Measurements from ENCODE around the gene LIMA1.
"Not testable (repeated sequence)": the region's sequence is repeated elsewhere in the genome, so short reads cannot be mapped to it uniquely, and the experiment has no call there.

The LIMA1 gene

GRCh38 chr12:50154947-50155346, 128.4 kb downstream of the LIMA1 start:
- not testable (repeated sequence) for H3K9me3 ChIP-seq (ENCODE audit: control insufficient read depth, low read length); H3K27ac ChIP-seq (ENCODE audit: insufficient read depth, low read depth, low read length, poor library complexity, severe bottlenecking); H3K27me3 ChIP-seq (ENCODE audit: control insufficient read depth, insufficient read depth, low read length, poor library complexity, severe bottlenecking); H3K36me3 ChIP-seq (ENCODE audit: control insufficient read depth, insufficient read depth, low read length); H3K4me1 ChIP-seq (ENCODE audit: control insufficient read depth, insufficient read depth, low read length); H3K4me3 ChIP-seq (ENCODE audit: insufficient read depth, low read depth, low read length)
- WGBS, 2 experiments: 90 to 91% methylated on average over 3 of the region's 5 CpGs

DNA sequence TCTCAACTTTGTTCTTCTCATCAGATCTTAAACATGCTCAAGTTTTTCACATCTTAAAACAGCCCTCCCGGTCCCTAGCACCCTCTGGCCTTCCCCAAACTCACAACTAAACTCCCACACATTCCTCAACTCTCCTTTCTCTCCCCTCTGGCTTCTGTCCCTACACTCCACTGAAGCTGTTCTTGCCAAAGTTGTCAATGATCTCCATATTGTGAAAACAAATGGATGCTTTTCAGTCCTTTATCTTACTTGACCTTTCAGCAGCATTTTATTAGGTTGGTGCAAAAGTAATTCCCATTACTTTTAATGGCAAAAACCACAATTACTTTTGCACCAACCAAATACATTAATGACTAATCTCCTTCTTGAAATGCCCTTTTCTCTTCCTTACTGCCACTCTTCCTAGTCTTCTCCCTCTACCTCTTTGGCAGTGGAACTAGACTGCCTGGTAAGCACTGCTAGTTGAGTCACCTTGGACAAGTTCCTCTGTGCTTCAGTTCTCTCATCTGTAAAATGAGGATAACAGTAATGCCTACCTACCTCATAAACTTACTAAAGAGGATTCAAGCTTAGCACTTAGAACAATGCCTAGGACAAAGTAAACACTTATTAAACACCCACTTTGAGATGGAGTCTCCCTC, 132.2 kb downstream of the LIMA1 start:
- no peaks in the 10 kb centered on the region for H3K27me3 ChIP-seq (ENCODE audit: control insufficient read depth, insufficient read depth, low read length, poor library complexity, severe bottlenecking)
- no peaks in the 10 kb centered on the region for H3K4me1 ChIP-seq (ENCODE audit: control insufficient read depth, insufficient read depth, low read length)
- no peak overlapping the region for H3K27ac ChIP-seq (ENCODE audit: insufficient read depth, low read depth, low read length, poor library complexity, severe bottlenecking)
- no peaks in the 10 kb centered on the region for H3K36me3 ChIP-seq (ENCODE audit: control insufficient read depth, insufficient read depth, low read length)
- 74 to 78% methylated on average over 1 of the region's 1 CpG for WGBS, 2 experiments
- H3K9me3 ChIP-seq (ENCODE audit: control insufficient read depth, low read length): no peaks in the 10 kb centered on the region
- H3K4me3 ChIP-seq (ENCODE audit: insufficient read depth, low read depth, low read length): no peak overlapping the region

GRCh38 chr12:50149311-50149710, 134.0 kb downstream of the LIMA1 start:
- Histone ChIP-seq H3K4me1 (ENCODE audit: control insufficient read depth, insufficient read depth, low read length) (no peaks in the 10 kb centered on the region), H3K36me3 (ENCODE audit: control insufficient read depth, insufficient read depth, low read length) (no peaks in the 10 kb centered on the region), H3K27me3 (ENCODE audit: control insufficient read depth, insufficient read depth, low read length, poor library complexity, severe bottlenecking) (no peaks in the 10 kb centered on the region), H3K27ac (ENCODE audit: insufficient read depth, low read depth, low read length, poor library complexity, severe bottlenecking) (no peak overlapping the region), H3K4me3 (ENCODE audit: insufficient read depth, low read depth, low read length) (no peak overlapping the region), H3K9me3 (ENCODE audit: control insufficient read depth, low read length) (no peaks in the 10 kb centered on the region)
- WGBS, 2 experiments: 94 to 95% methylated on average over 3 of the region's 3 CpGs

DNA sequence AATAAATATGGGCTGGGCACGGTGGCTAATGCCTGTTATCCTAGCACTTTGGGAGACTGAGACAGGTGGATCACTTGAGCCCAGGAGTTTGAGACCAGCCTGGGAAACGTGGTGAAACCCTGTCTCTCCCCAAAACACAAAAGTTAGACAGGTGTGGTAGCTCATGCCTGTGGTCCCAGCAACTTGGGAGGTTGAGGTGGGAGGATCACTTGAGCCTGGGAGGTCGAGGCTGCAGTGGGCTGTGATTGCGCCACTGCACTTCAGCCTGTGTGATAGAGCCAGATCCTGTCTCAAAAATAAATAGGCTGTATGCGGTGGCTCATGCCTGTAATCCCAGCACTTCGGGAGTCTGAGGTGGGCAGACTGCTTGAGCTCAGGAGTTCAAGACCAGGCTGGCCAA, 135.3 kb downstream of the LIMA1 start:
- not testable (repeated sequence) for H3K36me3 ChIP-seq (ENCODE audit: control insufficient read depth, insufficient read depth, low read length); H3K4me3 ChIP-seq (ENCODE audit: insufficient read depth, low read depth, low read length); H3K27ac ChIP-seq (ENCODE audit: insufficient read depth, low read depth, low read length, poor library complexity, severe bottlenecking); H3K4me1 ChIP-seq (ENCODE audit: control insufficient read depth, insufficient read depth, low read length); H3K9me3 ChIP-seq (ENCODE audit: control insufficient read depth, low read length); H3K27me3 ChIP-seq (ENCODE audit: control insufficient read depth, insufficient read depth, low read length, poor library complexity, severe bottlenecking)
- 90 to 91% methylated on average over 6 of the region's 6 CpGs for WGBS, 2 experiments

DNA sequence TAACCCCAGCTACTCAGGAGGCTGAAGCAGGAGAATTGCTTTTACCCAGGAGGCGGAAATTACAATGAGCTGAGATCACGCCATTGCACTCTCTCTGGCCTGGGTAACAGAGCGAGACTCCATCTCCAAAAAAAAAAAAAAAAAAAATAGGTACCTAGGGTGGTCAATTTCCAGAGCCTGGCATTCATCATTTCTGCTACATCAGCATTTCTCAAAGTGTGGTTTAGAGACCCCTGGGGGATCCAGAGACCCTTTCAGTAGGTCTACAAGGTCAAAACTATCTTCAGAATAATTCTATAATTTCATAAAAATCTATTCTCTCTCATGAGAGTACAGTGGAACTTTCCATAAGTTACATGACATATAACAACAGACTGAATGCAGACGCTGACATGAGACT, 136.0 kb downstream of the LIMA1 start:
- WGBS, 2 experiments: 95 to 96% methylated on average over 4 of the region's 4 CpGs

GRCh38 chr12:50145439-50145838, 137.9 kb downstream of the LIMA1 start:
- H3K27me3 ChIP-seq (ENCODE audit: control insufficient read depth, insufficient read depth, low read length, poor library complexity, severe bottlenecking): no peaks in the 10 kb centered on the region
- H3K9me3 ChIP-seq (ENCODE audit: control insufficient read depth, low read length): no peaks in the 10 kb centered on the region
- no peak overlapping the region for H3K4me3 ChIP-seq (ENCODE audit: insufficient read depth, low read depth, low read length)
- WGBS, 2 experiments: 86 to 100% methylated on average over 1 of the region's 2 CpGs
- no peaks in the 10 kb centered on the region for H3K4me1 ChIP-seq (ENCODE audit: control insufficient read depth, insufficient read depth, low read length)
- H3K36me3 ChIP-seq (ENCODE audit: control insufficient read depth, insufficient read depth, low read length): peaks cover 16% of the 10 kb centered on the region
- H3K27ac ChIP-seq (ENCODE audit: insufficient read depth, low read depth, low read length, poor library complexity, severe bottlenecking): no peak overlapping the region

More for the DNA sequence above, 136.0 kb downstream of the LIMA1 start:
- no peaks in the 10 kb centered on the region for H3K27me3 ChIP-seq (ENCODE audit: control insufficient read depth, insufficient read depth, low read length, poor library complexity, severe bottlenecking)
- no peaks in the 10 kb centered on the region for H3K4me1 ChIP-seq (ENCODE audit: control insufficient read depth, insufficient read depth, low read length)
- no peak overlapping the region for H3K27ac ChIP-seq (ENCODE audit: insufficient read depth, low read depth, low read length, poor library complexity, severe bottlenecking)
- H3K9me3 ChIP-seq (ENCODE audit: control insufficient read depth, low read length): no peaks in the 10 kb centered on the region
- peaks cover 6% of the 10 kb centered on the region for H3K36me3 ChIP-seq (ENCODE audit: control insufficient read depth, insufficient read depth, low read length)
- no peak overlapping the region for H3K4me3 ChIP-seq (ENCODE audit: insufficient read depth, low read depth, low read length)

DNA sequence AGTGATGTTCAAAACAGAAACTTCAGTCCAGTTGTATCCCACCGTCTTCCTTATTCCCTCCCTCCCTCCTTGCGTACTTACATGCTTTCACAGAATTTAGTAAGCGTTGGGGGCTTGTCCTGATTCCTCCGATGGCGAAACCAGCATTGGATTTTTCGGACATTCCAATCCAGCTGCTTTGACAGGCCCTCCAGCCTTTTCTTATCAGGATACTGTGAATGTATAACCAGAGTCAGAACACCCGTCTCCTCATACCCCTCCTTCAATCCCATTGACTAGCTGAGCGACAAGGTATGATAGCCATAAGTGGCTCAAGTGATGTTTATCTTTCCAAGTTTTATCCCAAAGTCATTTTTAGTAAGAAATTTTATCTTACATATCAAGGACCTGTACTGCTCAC, 140.3 kb downstream of the LIMA1 start:
- Histone ChIP-seq H3K9me3 (ENCODE audit: control insufficient read depth, low read length) (no peaks in the 10 kb centered on the region), H3K27me3 (ENCODE audit: control insufficient read depth, insufficient read depth, low read length, poor library complexity, severe bottlenecking) (no peaks in the 10 kb centered on the region), H3K4me1 (ENCODE audit: control insufficient read depth, insufficient read depth, low read length) (no peaks in the 10 kb centered on the region), H3K4me3 (ENCODE audit: insufficient read depth, low read depth, low read length) (no peak overlapping the region), H3K36me3 (ENCODE audit: control insufficient read depth, insufficient read depth, low read length) (peaks cover 23% of the 10 kb centered on the region), H3K27ac (ENCODE audit: insufficient read depth, low read depth, low read length, poor library complexity, severe bottlenecking) (no peak overlapping the region)
- 89 to 96% methylated on average over 8 of the region's 8 CpGs for WGBS, 2 experiments

DNA sequence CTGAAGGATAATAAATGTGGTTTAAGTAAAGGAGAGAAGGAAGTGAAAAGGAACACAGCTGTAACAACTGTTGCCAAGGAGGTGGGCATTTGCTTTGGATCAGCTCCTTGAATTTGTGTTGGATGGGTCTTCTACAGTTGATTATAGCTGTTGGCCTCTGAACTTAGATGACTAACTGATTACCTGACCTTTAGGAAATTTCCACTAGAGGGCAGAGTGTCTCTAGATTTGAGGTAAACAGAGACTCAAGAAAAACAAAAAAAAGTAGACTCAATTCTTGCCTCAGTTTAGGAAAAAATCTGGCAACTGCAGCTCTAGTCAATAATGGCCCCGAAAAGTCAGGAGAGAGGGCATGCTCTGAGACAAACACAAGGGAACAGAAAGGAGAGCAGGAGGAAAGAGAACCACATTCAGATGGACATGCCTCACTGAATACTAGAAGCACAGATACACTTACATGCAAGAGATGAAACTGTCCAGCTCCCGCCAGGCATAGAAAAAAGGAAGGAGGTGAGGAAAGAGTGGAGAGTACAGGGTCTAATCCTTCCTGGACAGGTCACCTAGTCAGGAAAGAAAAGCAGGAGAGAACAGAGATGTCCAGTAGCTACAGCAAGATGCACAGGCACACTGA, 150.7 kb downstream of the LIMA1 start:
- Histone ChIP-seq H3K36me3 (ENCODE audit: control insufficient read depth, insufficient read depth, low read length) (peaks cover 45% of the 10 kb centered on the region), H3K27me3 (ENCODE audit: control insufficient read depth, insufficient read depth, low read length, poor library complexity, severe bottlenecking) (no peaks in the 10 kb centered on the region)

DNA sequence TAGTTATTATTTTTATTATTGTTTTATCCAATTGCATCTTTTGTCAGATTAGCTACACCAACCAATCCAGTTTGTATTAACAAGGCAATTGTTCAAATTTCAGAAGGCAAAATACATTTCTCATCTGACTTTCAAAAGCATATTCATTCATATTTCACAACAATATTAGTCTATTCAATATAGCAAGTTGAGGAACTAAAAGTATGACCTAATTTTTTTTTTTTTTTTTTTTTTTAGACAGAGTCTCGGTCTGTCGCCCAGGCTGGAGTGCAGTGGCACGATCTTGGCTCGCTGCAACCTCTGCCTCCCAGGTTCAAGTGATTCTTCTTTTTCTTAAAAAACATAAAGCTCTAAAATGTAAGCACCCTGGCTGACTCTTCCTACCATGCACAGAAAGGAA, 154.0 kb downstream of the LIMA1 start:
- 97% methylated on average over 4 of the region's 4 CpGs for WGBS, 2 experiments
- Histone ChIP-seq H3K36me3 (ENCODE audit: control insufficient read depth, insufficient read depth, low read length) (peaks cover 25% of the 10 kb centered on the region), H3K27me3 (ENCODE audit: control insufficient read depth, insufficient read depth, low read length, poor library complexity, severe bottlenecking) (no peaks in the 10 kb centered on the region), H3K4me1 (ENCODE audit: control insufficient read depth, insufficient read depth, low read length) (no peaks in the 10 kb centered on the region), H3K9me3 (ENCODE audit: control insufficient read depth, low read length) (no peaks in the 10 kb centered on the region), H3K4me3 (ENCODE audit: insufficient read depth, low read depth, low read length) (no peak overlapping the region), H3K27ac (ENCODE audit: insufficient read depth, low read depth, low read length, poor library complexity, severe bottlenecking) (no peak overlapping the region)

More for the DNA sequence above, 150.7 kb downstream of the LIMA1 start:
- Histone ChIP-seq H3K4me3 (ENCODE audit: insufficient read depth, low read depth, low read length) (no peak overlapping the region), H3K4me1 (ENCODE audit: control insufficient read depth, insufficient read depth, low read length) (no peaks in the 10 kb centered on the region), H3K9me3 (ENCODE audit: control insufficient read depth, low read length) (no peaks in the 10 kb centered on the region), H3K27ac (ENCODE audit: insufficient read depth, low read depth, low read length, poor library complexity, severe bottlenecking) (no peak overlapping the region)
- 91 to 94% methylated on average over 2 of the region's 2 CpGs for WGBS, 2 experiments

DNA sequence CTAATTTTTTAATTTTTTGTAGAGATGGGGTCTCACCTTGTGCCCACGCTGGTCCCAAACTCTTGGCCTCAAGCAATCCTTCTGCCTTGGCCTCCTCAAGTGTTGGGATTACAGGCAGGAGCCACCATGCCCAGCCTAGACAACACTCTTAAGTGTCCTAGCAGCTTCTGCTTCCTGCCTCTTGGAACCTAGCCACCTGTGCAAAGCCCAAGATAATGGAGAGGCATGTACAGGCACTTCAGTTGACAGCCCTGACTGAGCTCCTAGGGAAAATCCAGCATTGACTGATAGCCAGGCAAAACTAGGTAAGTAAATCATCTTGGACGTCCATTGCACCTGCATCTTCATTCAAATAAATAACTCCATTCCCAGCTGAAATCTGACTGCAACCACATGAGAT, 155.8 kb downstream of the LIMA1 start:
- Histone ChIP-seq H3K4me3 (ENCODE audit: insufficient read depth, low read depth, low read length) (no peak overlapping the region), H3K36me3 (ENCODE audit: control insufficient read depth, insufficient read depth, low read length) (peaks cover 15% of the 10 kb centered on the region), H3K27ac (ENCODE audit: insufficient read depth, low read depth, low read length, poor library complexity, severe bottlenecking) (no peak overlapping the region), H3K4me1 (ENCODE audit: control insufficient read depth, insufficient read depth, low read length) (no peaks in the 10 kb centered on the region), H3K9me3 (ENCODE audit: control insufficient read depth, low read length) (no peaks in the 10 kb centered on the region), H3K27me3 (ENCODE audit: control insufficient read depth, insufficient read depth, low read length, poor library complexity, severe bottlenecking) (no peaks in the 10 kb centered on the region)
- WGBS, 2 experiments: 92% methylated on average over 2 of the region's 2 CpGs

Measured in ectodermal cell (in vitro differentiated cells).